GDM1 (cell line): ENCODE data around the gene NEURL3.
A peak's percentile ranks its signal among the peaks of the same experiment; 100 is the strongest.

Source experiments
- DNase-seq: peaks from one replicate; lab custom pipeline; 2025; lab: John Stamatoyannopoulos, UW

Gene NEURL3

DNA sequence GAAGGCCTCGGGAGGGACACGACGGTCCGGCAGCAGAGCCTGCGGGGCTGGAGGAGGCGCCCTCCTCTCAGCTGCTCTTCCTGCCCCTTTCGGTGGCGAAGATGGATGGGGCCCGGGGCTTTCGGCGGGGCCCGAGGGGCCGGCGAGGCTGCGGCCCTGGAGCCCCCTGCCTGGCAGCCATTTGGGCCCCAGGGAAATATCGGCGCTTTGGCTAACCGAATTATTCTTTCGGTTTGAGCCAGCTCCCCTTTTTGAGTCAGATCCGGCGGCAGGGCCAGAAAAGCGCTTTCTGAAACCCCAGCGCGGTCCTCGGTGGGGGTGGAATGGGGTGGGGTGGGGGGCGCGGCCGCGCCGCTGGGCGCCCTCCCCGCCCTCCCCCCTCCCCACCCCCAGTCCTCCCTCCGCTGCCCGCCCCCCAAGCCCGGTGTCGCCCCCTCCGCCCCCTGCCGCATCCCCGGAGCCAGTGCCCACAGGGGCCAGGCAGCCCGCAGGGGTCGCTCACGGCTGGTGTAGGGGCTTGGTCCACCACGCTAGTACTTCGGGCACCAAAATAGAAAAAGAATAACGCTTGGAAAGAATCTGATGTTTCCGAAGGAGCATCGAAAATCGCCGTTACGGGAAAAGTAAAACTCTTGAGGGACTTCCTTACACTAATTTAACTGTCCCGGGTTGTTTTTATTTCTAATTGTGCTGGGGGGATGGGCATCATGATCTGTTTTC is 22.3 kb upstream of the NEURL3 start:
- DNase-seq = no peak

DNA sequence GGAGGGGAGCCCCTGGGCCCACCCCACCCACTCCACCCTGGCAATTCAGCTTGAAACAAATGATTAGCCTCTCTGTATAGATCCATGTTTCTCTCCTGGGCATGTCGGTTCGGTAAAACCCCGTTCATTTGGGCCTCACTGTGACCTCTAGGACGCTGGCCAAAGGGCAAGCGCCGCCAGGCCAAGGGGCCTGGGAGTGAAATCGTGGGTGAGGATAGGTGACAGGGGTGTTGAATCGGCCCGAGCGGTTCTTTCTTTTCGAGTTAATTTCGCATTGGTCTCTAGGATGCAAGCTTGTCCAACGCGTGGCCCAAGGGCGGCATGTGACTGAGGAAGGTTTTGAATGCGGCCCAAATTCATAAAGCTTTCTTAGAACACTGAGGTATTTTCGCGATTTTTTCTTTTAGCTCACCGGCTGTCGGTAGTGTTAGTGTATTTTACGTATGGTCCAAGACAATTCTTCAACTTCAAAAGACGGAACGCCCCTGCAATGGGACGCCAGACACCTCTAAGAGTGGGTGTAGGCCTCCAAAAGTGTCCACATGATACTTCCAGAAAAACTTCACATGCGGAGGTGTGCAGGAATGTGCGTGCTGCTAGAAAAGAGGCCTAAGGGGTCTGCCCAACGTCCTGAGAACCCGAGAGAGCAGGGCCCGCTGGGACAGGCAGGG is 21.6 kb upstream of the NEURL3 start:
- no peak for DNase-seq

DNA sequence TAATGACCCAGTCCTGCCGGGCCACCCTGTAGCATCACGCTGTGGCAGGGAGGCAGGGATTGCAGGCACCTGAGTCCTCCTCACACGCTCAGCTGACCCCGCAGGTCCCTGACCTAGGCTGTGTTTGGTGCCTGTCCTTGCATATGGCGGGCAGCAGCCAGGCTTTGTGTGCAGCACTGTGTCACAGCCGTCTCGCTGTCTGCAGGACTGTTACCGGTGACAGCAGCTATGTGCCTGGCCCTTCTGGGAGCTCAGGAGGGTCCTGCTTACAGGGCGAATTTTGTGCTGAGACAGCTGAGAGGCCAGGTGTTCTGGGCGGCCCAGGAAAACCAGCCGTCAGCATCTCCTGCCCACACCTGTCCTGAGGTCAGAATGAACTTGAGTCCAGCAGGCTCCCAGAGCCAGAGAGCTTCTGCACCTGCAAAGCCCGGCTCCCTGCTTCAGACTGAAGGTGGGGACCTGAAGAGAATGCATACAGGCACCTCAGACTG is 21.0 kb upstream of the NEURL3 start:
- no peak for DNase-seq

DNA sequence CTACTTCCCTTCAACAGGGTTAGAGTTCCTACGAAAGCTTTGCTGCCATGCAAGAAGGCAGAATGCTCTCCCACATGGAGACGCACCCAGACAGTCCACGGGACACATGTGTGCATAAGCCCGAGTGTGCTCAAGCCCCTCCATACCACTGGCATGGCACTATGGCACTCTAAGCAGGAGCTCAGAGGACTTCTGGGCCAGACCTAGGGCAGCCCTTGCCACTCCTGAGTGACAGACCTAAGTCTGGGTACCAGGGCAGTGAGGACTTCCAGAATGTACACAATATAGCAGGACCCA is 20.0 kb upstream of the NEURL3 start:
- DNase-seq = no peak

DNA sequence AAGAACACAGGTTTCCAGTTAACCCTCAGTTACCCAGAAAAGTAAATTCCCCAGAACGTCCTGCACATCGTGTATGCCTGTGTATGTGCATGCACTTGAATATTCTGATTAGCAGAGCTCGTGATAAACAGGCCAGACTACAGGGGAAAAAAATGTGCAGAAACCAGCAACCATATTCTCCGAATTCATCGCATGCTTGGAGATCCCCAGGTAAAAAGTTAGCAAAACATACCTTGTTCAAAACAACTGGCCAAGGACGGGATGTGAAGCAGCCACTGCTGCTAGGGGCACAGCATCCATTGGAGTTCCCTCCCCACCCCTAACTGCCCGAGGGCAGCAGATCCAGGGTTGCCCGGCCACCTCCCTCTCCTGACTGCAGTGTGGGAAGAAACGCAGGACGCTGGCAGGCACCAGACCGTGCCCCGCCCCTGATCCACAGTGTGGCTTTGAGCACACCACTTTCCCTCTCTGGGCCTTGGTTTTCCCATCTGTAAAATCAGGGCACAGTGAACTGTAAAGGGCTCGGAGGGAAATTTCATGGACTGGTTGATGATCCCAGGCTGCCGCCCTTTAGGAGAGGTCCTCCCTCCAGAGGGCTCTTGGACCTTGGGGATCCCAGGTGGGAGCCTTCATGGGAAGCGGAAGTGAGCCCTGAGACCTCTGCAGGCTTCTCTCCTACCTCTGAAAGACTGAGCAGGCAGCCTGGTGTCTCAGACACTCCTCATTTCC is 19.5 kb upstream of the NEURL3 start:
- DNase-seq = no peak

DNA sequence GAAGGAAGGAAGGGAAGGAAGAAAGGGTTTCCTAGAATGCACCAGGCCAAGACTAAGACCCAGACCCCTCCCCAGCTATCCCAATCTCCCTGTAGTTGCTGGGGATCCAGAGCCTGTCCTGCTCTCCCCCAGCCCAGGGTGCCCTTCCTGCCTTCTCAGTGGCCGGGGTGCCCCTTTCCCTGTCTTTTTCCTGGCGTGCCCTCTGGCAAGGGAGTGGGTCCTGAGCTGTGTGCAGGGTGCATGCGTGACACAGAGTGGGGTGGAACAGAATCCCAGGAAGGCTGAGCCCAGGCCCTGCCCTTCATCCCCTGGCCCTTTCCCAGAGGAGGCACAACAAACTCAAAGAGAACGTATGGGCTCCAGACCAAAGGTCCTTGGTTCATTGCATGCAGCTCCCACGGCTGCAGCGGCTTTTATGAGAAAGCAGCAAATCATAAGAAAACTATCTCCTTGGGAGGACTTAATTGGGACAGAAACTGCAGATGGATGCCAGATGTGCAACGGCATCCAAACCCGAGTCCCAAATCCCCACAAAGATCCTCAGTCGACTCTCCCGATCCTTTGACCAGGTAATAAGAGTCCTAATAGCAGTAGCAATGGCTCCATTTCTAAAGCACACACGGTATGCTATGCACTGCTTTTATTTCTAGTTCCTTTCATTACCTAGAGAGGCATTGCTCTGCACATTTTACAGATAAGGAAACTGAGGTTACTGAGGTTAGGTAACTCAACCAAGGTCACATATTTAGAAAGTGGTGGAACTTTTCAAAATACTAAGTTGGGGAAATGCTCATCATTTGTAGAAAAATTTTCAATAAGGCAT is 18.7 kb upstream of the NEURL3 start:
- no peak for DNase-seq

DNA sequence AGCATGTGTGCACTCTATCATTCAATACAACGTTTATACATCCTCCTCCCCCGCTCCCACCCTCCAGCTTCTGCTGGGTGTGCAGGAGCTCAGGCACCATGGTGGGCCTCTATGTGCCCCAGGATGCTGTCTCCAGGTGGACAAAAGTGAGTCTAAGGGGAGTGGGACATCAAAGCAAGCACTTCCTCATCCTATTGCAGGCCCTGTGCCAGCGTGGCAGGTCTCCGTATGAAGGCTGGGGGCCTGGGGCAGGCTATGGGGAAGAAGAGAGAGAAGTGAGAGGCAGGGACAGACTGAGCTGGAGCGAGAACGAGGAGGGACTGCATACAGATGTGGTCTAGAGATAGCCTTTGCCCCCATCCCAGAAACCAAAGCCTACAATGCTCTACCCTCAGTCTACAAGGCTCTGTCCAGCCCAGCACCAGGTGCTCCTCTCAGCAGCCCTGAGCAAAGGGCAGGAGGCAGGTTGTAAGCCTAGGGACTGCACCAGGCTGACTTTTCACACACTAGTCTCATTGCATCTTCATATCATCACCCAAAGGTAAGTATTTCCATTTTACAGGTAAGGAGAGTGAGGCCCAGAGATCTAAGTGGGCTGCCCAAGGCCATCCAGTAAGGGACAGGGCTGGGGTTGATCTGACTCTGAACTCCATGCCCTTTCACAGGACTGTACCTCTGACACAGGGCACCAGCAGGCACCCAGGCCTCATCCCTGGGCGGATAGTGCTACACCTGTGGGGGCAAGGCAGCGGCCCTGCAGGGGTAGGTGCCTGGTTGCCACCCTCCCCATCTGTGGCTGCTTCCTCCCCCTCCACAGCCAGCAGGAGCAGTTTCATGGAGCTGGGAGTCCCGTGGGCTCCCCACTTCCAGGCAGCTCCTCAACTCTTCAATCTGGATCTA is 17.4 kb upstream of the NEURL3 start:
- DNase-seq = no peak

DNA sequence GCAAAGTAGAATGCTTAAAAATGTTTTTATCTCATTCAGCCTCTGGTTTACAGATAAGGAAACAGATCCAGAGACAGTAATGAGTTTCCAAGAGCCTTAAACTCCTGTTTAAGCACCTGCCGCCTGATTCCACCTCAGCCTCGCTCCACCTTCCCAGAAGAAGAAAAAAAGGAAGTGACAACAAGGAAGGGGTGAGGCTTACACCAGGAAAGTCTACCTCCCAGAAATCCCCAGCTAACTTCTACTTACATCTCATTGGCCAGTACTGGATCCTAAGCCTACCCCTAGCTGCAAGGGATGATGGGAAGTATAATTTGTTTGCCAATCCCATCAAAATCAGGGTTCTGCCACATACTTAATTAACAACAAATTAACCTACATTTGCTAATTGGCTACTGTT is 16.1 kb upstream of the NEURL3 start:
- no peak for DNase-seq

DNA sequence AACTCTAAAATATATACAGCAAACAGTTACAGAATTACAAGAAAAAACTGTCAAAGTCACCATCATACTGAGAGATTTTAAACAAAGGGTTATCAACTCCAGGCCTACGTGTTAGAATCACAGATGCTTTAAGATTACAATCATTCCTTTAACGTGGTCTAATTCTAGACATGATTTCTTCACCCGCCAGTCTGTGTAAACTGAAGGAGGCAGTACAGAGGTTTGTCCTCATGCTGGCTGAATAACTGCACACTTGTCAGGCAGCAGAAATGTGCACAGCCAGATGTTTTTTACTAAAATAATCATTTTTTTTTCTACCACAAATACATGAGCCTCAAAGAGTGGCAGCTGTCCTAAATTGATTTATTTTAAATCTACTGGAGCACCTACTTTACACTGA is 15.5 kb upstream of the NEURL3 start:
- no peak for DNase-seq

DNA sequence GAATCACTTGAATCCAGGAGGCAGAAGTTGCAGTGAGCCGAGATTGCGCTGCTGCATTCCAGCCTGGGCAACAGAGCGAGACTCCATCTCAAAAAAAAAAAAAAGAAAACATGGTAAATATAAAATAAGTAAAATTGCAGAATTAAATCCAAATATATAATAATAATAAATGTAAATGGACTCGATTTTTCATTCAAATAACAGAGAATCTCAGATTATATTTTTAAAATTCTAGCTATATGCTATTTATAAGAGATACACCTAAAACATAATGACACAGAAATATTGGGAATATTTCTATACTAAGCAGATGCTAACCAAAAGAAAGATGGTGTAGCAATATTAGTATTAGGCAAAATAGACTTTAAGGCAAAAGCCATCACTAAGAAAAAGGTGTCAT is 15.1 kb upstream of the NEURL3 start:
- DNase-seq = no peak

DNA sequence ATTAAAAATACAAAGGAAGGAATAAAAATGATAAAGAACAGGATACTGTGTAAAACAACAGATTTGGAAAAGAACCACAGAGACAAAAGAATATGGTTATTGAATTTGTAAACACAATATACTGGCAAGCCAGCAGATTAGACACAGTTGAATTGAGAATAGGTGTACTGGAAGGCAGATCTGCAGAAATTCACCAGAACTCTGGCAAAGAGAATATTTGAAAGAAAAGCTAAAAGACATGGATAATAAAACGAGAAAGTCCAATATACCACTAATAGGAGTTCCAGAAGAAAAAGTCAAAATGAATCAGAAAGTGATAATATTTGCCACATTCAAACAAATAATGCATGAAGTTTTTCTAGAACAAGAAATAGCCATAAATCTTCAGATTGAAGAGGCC is 11.9 kb upstream of the NEURL3 start:
- DNase-seq = no peak

DNA sequence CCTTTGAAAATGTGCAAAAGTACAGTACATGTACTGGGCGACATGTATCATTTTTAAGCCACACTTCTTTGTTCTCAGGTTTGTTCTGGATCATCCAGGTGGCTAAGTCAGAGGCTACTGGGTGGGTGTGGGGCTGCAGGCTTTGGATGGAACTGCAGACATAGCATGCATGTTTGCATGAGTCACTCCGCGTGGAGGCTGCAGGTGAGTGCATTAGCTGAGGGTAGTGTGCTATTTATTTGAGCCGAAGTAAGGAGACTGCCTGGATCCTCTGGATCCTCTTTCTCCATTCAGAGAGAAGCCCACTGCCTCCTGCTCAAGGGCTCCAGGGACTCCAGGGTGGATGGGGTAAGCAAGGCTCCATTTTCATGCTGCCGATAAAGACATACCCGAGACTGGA is 9.4 kb upstream of the NEURL3 start:
- DNase-seq = no peak

DNA sequence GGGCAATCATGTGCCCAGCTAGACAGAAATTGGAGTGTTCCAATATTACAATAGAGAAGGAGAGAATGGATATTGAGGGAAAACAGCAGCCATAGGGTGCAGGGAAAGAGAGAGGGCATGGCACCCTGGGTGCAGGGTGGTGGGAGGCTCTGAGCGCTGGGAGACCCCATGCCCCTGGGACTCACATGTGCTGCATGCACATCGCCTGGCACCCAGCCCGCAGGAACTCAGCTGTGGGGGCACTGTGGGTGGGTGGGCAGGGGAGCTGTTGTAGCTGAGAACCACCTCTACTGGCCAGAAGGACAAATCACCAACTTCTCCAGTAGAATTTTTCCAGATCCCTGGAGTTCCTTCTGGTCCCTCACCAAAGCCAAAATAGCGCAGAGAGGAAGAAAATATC is 7.2 kb upstream of the NEURL3 start:
- no peak for DNase-seq

DNA sequence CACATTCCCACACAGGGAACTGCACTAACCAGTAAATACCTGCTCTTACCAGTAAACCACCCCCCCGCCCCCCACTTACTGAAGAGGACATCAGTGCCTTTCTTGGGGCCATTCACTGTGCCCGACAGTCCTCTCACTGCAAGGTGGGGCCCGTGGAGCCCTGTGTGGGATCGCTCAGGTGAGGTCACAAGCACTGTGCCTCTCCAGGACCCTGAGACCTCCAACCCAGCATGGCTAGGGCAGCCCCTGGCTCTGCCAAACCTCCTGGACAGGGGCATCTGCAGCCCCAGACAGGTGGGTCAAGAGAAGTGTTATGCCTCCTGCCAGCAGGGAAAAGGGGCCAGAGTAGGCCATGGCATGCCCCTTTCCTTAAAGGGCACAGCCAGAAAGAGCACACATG is 6.7 kb upstream of the NEURL3 start:
- DNase-seq = no peak

DNA sequence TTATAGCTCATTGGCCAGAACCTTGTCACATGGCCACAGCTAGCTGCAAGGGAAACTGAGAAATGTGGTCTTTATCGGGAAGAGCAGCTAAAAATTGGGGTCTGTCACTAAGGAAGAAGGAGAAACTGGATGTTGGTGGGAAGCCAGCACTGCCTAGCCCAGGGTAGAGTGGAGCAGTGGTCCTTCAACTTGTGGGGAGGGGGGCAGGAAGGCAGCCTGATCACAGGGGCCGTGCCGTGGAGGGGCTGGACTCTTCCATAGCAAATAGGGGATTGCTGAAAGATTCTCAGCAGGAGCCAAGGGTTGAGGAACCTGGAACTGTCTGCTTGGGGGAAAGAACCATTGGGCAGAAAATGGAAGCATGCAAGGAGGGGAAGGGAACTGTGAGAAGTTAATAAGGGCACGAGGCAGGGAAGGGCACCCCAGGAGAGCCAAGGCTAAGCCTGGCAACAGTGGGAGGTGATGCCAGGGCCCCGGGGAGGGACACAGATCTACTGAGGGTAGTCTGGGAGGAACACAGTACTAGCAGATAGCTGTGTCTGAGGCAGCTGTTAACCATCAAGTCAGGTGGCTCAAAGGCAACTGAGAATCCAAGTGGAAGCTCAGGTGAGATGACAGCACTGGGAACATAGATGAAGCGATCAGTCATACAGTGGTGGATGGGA is 5.9 kb upstream of the NEURL3 start:
- DNase-seq = no peak

DNA sequence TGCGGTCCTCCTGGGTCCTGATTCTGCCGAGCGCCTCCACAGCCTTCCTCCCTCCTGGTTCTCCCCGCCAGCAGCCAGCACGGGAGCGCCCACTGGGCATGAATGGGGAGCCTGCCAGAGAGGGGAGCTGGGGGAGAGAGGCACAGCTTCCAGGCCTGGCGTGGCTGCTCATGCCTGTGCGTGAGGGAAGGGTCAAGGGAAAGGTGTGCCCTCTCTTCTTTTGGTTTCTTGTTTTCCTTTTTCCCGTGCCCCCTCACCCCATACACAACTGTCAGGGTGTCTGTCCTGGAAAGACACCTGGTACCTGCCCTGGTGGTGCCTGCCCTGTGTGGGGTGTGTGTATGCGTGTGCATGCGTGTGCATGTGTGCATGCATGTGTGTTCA is 4.7 kb upstream of the NEURL3 start:
- no peak for DNase-seq

DNA sequence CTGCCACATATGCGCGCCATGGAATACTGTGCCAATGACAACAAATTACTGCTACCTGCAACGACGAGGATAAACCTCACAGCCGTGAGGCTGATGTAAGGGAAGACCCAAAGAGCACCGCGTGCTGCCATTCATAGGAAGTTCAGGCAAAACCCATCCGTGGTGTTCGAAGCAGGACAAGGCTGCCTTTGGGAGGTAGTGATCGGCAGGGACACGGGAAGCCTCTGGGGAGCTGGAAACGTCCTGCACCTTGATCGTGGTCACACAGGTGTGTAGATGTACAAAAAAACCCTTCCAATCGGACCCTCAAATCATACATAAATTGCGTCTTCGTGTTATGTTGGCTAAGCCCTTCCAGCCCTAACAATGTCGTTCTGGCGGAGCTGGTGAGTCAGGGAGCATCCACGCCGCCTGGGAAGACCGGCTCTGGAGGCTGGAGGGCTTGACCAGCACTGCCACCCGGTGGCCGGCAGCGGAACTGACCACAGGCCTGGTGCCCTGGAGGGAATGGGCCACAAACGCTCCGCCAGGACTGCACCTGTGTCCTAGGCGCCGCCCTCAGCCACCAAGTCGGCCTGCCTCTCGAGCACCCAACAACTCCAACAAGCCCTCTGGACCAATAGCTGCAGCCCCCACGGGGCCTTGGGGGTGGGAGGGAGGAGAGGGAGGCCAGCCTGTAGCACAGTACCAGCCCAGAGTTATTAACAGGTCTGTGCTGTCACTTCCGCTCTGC is 4.1 kb upstream of the NEURL3 start:
- DNase-seq = peak; percentile 32

DNA sequence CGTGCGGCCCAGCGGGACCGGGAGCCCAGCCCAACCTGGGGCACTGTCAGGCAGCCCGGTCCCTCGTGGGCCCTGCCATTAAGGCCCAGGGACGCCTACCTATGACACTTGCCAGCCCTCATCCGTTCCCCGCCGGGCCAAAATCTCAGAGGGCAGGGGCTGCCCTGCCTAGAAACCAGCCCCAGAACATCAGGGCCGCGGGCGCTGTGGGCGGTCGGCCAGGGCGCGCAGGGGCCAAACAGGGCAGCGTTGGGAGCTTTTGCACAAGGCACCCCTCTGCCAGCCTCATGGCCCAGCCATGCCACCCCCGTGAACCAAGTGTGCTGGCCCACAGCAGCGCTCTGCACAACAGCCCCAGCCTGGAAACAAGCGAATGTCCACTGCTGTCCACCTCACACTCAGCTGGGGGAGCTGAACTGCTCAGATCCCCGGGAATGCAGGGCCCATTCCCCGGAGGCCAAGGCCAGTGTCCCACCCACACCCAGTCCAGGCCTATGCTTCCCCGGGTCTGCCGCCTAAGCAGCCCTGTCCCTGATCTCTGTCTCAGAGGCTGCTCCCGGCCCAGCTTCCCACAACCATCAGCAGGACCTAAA is 3.5 kb upstream of the NEURL3 start:
- no peak for DNase-seq

DNA sequence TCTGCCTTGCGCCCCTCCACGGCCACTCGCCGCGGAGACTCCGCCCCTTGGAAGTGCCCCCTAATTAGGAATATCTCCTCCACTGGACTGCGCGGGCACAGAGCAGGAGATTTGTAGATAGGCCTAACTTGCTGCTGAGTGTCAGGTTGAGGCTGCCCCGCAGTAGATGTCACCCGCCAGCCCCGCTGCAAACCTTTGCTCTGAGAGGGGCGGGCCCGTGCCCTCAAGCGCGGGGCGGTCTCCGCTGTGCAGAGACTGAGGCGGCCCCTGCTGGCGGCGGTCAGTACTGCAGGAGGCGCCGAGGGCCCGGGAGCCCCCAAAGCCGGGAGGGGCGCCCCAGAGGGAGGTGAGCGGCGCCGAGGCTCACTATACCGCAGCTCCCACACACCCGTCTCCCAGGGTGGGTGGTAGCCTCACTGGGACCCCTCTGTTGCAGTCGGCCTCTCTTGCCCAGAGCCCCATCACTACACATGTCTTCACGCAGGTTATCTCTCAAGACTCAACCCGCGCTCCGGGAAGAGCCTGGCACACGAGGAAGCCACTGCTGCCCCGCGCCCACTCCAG is 2.9 kb upstream of the NEURL3 start:
- peak; percentile 52 for DNase-seq

DNA sequence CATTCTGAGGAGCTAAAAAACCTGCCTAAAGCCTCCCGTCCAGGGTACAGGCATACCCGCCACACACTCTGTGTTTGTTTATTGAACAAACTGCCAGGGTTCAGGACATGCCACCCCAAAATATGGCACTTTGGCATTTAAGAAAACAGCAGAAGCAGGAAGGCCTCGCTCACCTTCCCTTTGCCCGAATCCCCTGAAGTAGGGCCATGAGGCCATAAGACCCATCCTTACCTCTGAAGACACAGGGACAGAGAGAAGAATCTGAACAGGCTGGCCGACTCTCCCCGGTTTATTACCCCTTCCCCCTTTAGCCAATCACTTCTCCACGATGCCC is 1.7 kb upstream of the NEURL3 start:
- no peak for DNase-seq
